T-cell (primary cell): Measurements from ENCODE around the gene AKAP12. TPM values are rescaled to one million over a fixed set of nuclear protein-coding genes. Genes with fewer than 3 reads are reported as not detected.

Source experiments
- ATAC-seq, 4 experiments: fragments of 200-7000 bp in 3 of 4; fragments of 150-1000 bp in 1 of 4; cut with Tn5 transposase; replicated peaks in 1 of 4; 1 replicate in 3 of 4; 2 replicates in 1 of 4; pipeline ENCODE4 v1.10.0; 2021; ENCODE audit warnings: moderate library complexity in 3 of 4, mild to moderate bottlenecking in 2 of 4, moderate number of reproducible peaks in 1 of 4
- CTCF ChIA-PET, 2 donors: fragments of 300-600 bp; sonication (Branson Sonifier 250); formaldehyde crosslinking; loops; one replicate each; lab custom pipeline; 2022; ENCODE audit warnings: antibody characterized with exemption in 2 of 2; lab: Charles Lee
- POLR2A ChIA-PET, 2 donors: fragments of 300-600 bp; sonication (Branson Sonifier 250); formaldehyde crosslinking; loops; one replicate each; lab custom pipeline; 2022; ENCODE audit warnings: antibody characterized with exemption in 2 of 2; lab: Charles Lee
- DNase-seq, 35 experiments: peaks; one replicate each; pipeline versions ENCODE4 v3.0.0 to v3.0.0-alpha.2; 2013 to 2023
- H3K27ac ChIP-seq: one replicate; pipeline ENCODE4 v1.5.1; 2013; ENCODE audit warnings: low read length
- H3K27me3 ChIP-seq, 2 experiments: replicated peaks in 1 of 2; 1 replicate in 1 of 2; 2 replicates in 1 of 2; pipeline versions ENCODE4 v1.6.1 to v1.7.0; 2013; ENCODE audit warnings: low read length in 1 of 2, mixed read lengths in 1 of 2; ENCODE audit not compliant: control insufficient read depth in 2 of 2, insufficient read depth in 2 of 2; ENCODE audit errors: extremely low read depth in 1 of 2
- H3K36me3 ChIP-seq, 2 donors: 1 replicate in 1 of 2; 2 replicates in 1 of 2; pipeline versions ENCODE4 v1.6.1 to v1.7.0; 2013; ENCODE audit warnings: low read length in 1 of 2; ENCODE audit not compliant: control insufficient read depth in 2 of 2, insufficient read depth in 1 of 2; ENCODE audit errors: extremely low read depth in 1 of 2
- H3K4me1 ChIP-seq, 2 experiments: 1 replicate in 1 of 2; 2 replicates in 1 of 2; pipeline versions ENCODE4 v1.6.1 to v1.7.0; 2013; ENCODE audit warnings: low read length in 2 of 2, mixed read lengths in 1 of 2; ENCODE audit not compliant: insufficient read depth in 2 of 2, control insufficient read depth in 1 of 2; ENCODE audit errors: extremely low read depth in 1 of 2
- H3K4me3 ChIP-seq, 2 donors: 1 replicate in 1 of 2; 2 replicates in 1 of 2; pipeline versions ENCODE4 v1.5.1 to v1.7.0; 2013; ENCODE audit warnings: mild to moderate bottlenecking in 2 of 2, low read length in 1 of 2, moderate library complexity in 1 of 2; ENCODE audit not compliant: control insufficient read depth in 1 of 2; ENCODE audit errors: extremely low read depth in 1 of 2
- H3K9me3 ChIP-seq: 2 replicates; pipeline ENCODE4 v1.7.0; 2013
- H3K27ac Mint-ChIP-seq, 2 donors: one replicate each; pipeline ENCODE4 v1.8.0; 2020 to 2021; ENCODE audit warnings: mild to moderate bottlenecking in 2 of 2, mixed read lengths in 2 of 2
- H3K27me3 Mint-ChIP-seq, 2 donors: one replicate each; pipeline ENCODE4 v1.8.0; 2021 to 2022; ENCODE audit warnings: mixed read lengths in 2 of 2
- H3K36me3 Mint-ChIP-seq: one replicate; pipeline ENCODE4 v1.8.0; 2021; ENCODE audit warnings: mixed read lengths
- H3K4me1 Mint-ChIP-seq, 3 donors: one replicate each; pipeline ENCODE4 v1.8.0; 2020 to 2022; ENCODE audit warnings: mixed read lengths in 3 of 3, mild to moderate bottlenecking in 1 of 3
- H3K4me3 Mint-ChIP-seq, 3 donors: one replicate each; pipeline ENCODE4 v1.8.0; 2020 to 2022; ENCODE audit warnings: mild to moderate bottlenecking in 3 of 3, mixed read lengths in 3 of 3, moderate library complexity in 3 of 3
- H3K9me3 Mint-ChIP-seq, 3 donors: one replicate each; pipeline ENCODE4 v1.8.0; 2020 to 2022; ENCODE audit warnings: mixed read lengths in 3 of 3
- WGBS: methylation state at CpG from one replicate; pipeline ENCODE4 v1.1.5; 2013; ENCODE audit warnings: missing lambda C conversion rate; ENCODE audit not compliant: insufficient coverage; 5-methylcytosine and 5-hydroxymethylcytosine counted together
- total RNA-seq, 35 experiments: library from RNA in 6 of 35; stranded (reverse) in 6 of 35; fragments of 120-200 nt in 1 of 35; gene quantifications; one replicate each; pipeline versions ENCODE4 v1.2.1 to v1.2.4 and lab custom pipeline; 2013 to 2026

Gene AKAP12
- total RNA-seq, 5 donors from 2014 or later (not counting 1 experiment from before 2014, with no cell fraction given), result 0.16 to 1.8 (median 1.2) TPM

- Histone ChIP-seq H3K9me3 (no peaks in the 10 kb centered on the region), H3K4me3 (no peak overlapping the region), H3K27ac (no peak overlapping the region), H3K36me3 (no peaks in the 10 kb centered on the region), H3K27me3 (peaks cover 2 to 39% of the 10 kb centered on the region in 2 experiments), H3K4me1 (peaks cover 2 to 19% of the 10 kb centered on the region in 2 experiments)
- 16% methylated on average over 11 of the region's 12 CpGs for WGBS
- Mint-ChIP-seq H3K9me3 (no peaks in the 10 kb centered on the region), H3K4me1 (peaks cover 19 to 28% (median 25%) of the 10 kb centered on the region in 3 donors), H3K4me3 (peak overlapping the region in 2 of 3 donors; percentile 28 to 81), H3K27ac (no peak overlapping the region), H3K36me3 (no peaks in the 10 kb centered on the region), H3K27me3 (peaks cover 46 to 56% of the 10 kb centered on the region in 2 donors)
- ATAC-seq (peak; percentile 65 to 81 (median 80)), DNase-seq (peak; percentile 24 to 82 (median 64))
- ChIA-PET CTCF (interaction anchor here (0.5 to 7.2 kb wide), 25 partner anchors 11 to 1589 kb away, joined by 3 to 149 read pairs (median 4); partner anchors contain the start of gene RMND1 (in 1 of the 2)), POLR2A (no interaction called here)
Observed at GRCh38 chr6:151323791-151324487, 84.2 kb downstream of the AKAP12 start.

- H3K9me3 Mint-ChIP-seq, result no peaks in the 10 kb centered on the region
- DNase-seq (no peak), ATAC-seq (no peak)
- peaks cover 49 to 57% of the 10 kb centered on the region in 2 donors for H3K27me3 Mint-ChIP-seq
- POLR2A ChIA-PET, result no interaction called here
- peak overlapping the region in 1 of 2 donors; percentile 2 for H3K27ac Mint-ChIP-seq
- peak overlapping the region in 2 of 3 donors; percentile 28 to 81 for H3K4me3 Mint-ChIP-seq
- WGBS, result no CpG with 5 or more reads among the region's 6 CpGs
- CTCF ChIA-PET, result interaction anchor here (0.6 to 7.2 kb wide), 25 partner anchors 10 to 1590 kb away, joined by 3 to 149 read pairs (median 4); partner anchors contain the start of gene RMND1 (in 1 of the 2)
- Histone ChIP-seq H3K36me3 (no peaks in the 10 kb centered on the region), H3K4me3 (no peak overlapping the region), H3K4me1 (peaks cover 2 to 19% of the 10 kb centered on the region in 2 experiments), H3K27ac (no peak overlapping the region), H3K27me3 (peaks cover 2 to 39% of the 10 kb centered on the region in 2 experiments), H3K9me3 (no peaks in the 10 kb centered on the region)
- peaks cover 19 to 28% (median 25%) of the 10 kb centered on the region in 3 donors for H3K4me1 Mint-ChIP-seq
- H3K36me3 Mint-ChIP-seq, result no peaks in the 10 kb centered on the region
Observed at GRCh38 chr6:151324488-151324825, 84.7 kb downstream of the AKAP12 start.

GRCh38 chr6:151325075-151326050, 85.6 kb downstream of the AKAP12 start:
- WGBS, result 5% methylated on average over 37 of the region's 46 CpGs
- DNase-seq (peak in 8 of 35 experiments; percentile 9 to 35 (median 12)), ATAC-seq (peak; percentile 15 to 66 (median 42))
- peaks cover 19 to 28% (median 25%) of the 10 kb centered on the region in 3 donors for H3K4me1 Mint-ChIP-seq
- POLR2A ChIA-PET, result interaction anchor here in 1 of 2 donors (0.6 to 0.7 kb wide), 4 partner anchors 145 to 438 kb away, joined by 3 to 6 read pairs (median 4); no protein-coding TSS in a partner anchor
- Histone ChIP-seq H3K27me3 (peaks cover 2 to 37% of the 10 kb centered on the region in 2 experiments), H3K4me1 (peaks cover 2 to 19% of the 10 kb centered on the region in 2 experiments), H3K4me3 (peak overlapping the region; percentile 25 to 65), H3K9me3 (no peaks in the 10 kb centered on the region), H3K36me3 (no peaks in the 10 kb centered on the region), H3K27ac (no peak overlapping the region)
- H3K36me3 Mint-ChIP-seq, result no peaks in the 10 kb centered on the region
- H3K27ac Mint-ChIP-seq, result no peak overlapping the region
- H3K4me3 Mint-ChIP-seq, result peak overlapping the region; percentile 56 to 81 (median 73)
- CTCF ChIA-PET, result interaction anchor here (0.6 to 7.2 kb wide), 27 partner anchors 8 to 1429 kb away, joined by 3 to 149 read pairs (median 4); partner anchors contain the start of gene RMND1 (in 1 of the 2)
- H3K27me3 Mint-ChIP-seq, result peaks cover 52 to 56% of the 10 kb centered on the region in 2 donors
- no peaks in the 10 kb centered on the region for H3K9me3 Mint-ChIP-seq

GRCh38 chr6:151326116-151326825, 86.5 kb downstream of the AKAP12 start:
- POLR2A ChIA-PET, result interaction anchor here (0.5 to 0.7 kb wide), 3 partner anchors 228 to 447 kb away, joined by 3 to 6 read pairs (median 5); no protein-coding TSS in a partner anchor
- no peak overlapping the region for H3K27ac ChIP-seq
- Mint-ChIP-seq H3K9me3 (no peaks in the 10 kb centered on the region), H3K4me1 (peaks cover 19 to 28% (median 25%) of the 10 kb centered on the region in 3 donors), H3K27me3 (peaks cover 49 to 53% of the 10 kb centered on the region in 2 donors), H3K4me3 (peak overlapping the region; percentile 56 to 81 (median 73)), H3K27ac (no peak overlapping the region), H3K36me3 (no peaks in the 10 kb centered on the region)
- no peak for ATAC-seq
- H3K9me3 ChIP-seq, result no peaks in the 10 kb centered on the region
- 100% methylated on average over 1 of the region's 8 CpGs for WGBS
- no peak for DNase-seq
- H3K4me3 ChIP-seq, result peak overlapping the region; percentile 25 to 65
- CTCF ChIA-PET, result interaction anchor here (0.5 to 7.2 kb wide), 19 partner anchors 9 to 1531 kb away, joined by 3 to 149 read pairs (median 4); no protein-coding TSS in a partner anchor
- peaks cover 2 to 19% of the 10 kb centered on the region in 2 experiments for H3K4me1 ChIP-seq
- H3K36me3 ChIP-seq, result no peaks in the 10 kb centered on the region
- peaks cover 2 to 36% of the 10 kb centered on the region in 2 experiments for H3K27me3 ChIP-seq

- peaks cover 19 to 28% (median 25%) of the 10 kb centered on the region in 3 donors for H3K4me1 Mint-ChIP-seq
Observed at GRCh38 chr6:151327101-151327500, 87.3 kb downstream of the AKAP12 start.

More at GRCh38 chr6:151327101-151327500, 87.3 kb downstream of the AKAP12 start:
- peaks cover 49 to 52% of the 10 kb centered on the region in 2 donors for H3K27me3 Mint-ChIP-seq
- no peaks in the 10 kb centered on the region for H3K36me3 ChIP-seq
- no peak overlapping the region for H3K4me3 Mint-ChIP-seq
- no peaks in the 10 kb centered on the region for H3K9me3 Mint-ChIP-seq
- peaks cover 2 to 19% of the 10 kb centered on the region in 2 experiments for H3K4me1 ChIP-seq
- no peak overlapping the region for H3K4me3 ChIP-seq
- no peaks in the 10 kb centered on the region for H3K36me3 Mint-ChIP-seq
- CTCF ChIA-PET, result interaction anchor here (2.0 to 7.2 kb wide), 5 partner anchors 8 to 435 kb away, joined by 14 to 149 read pairs (median 72); no protein-coding TSS in a partner anchor
- DNase-seq (no peak), ATAC-seq (no peak)
- peaks cover 2 to 37% of the 10 kb centered on the region in 2 experiments for H3K27me3 ChIP-seq
- no peak overlapping the region for H3K27ac ChIP-seq
- H3K9me3 ChIP-seq, result no peaks in the 10 kb centered on the region
- WGBS, result no CpG with 5 or more reads among the region's 4 CpGs
- POLR2A ChIA-PET, result no interaction called here
- H3K27ac Mint-ChIP-seq, result no peak overlapping the region
